T-helper 2 cell treated with Interferon-gamma antibody and Interleukin-4, amounts not matched to agents 5 μg/mL and 100 μg/mL, for 36 hours (primary cell): Measurements from ENCODE around the gene KRTAP2-3.

Experiments used
- DNase-seq: peaks from one replicate; pipeline ENCODE4 v3.0.0; 2021; ENCODE audit warnings: low spot score
- H3K27ac Mint-ChIP-seq: one replicate; pipeline ENCODE4 v1.8.0; 2021; ENCODE audit warnings: mild to moderate bottlenecking, mixed read lengths
- H3K27me3 Mint-ChIP-seq: one replicate; pipeline ENCODE4 v1.8.0; 2021; ENCODE audit warnings: low read depth, mixed read lengths
- H3K36me3 Mint-ChIP-seq: one replicate; pipeline ENCODE4 v1.8.0; 2021; ENCODE audit warnings: low read depth, mixed read lengths
- H3K4me1 Mint-ChIP-seq: one replicate; pipeline ENCODE4 v1.8.0; 2021; ENCODE audit warnings: low read depth, mixed read lengths
- H3K4me3 Mint-ChIP-seq: one replicate; pipeline ENCODE4 v1.8.0; 2022; ENCODE audit warnings: mild to moderate bottlenecking, moderate library complexity, mixed read lengths
- H3K9me3 Mint-ChIP-seq: one replicate; pipeline ENCODE4 v1.8.0; 2021; ENCODE audit warnings: mixed read lengths

KRTAP2-3 gene

GRCh38 chr17:41009936-41010335 is 50.0 kb downstream of the KRTAP2-3 start:
- no peak overlapping the region for H3K27ac Mint-ChIP-seq
- no peaks in the 10 kb centered on the region for H3K9me3 Mint-ChIP-seq
- no peak overlapping the region for H3K4me3 Mint-ChIP-seq
- H3K36me3 Mint-ChIP-seq, result no peaks in the 10 kb centered on the region
- no peak for DNase-seq
- H3K27me3 Mint-ChIP-seq, result peaks cover 11% of the 10 kb centered on the region
- no peaks in the 10 kb centered on the region for H3K4me1 Mint-ChIP-seq

GRCh38 chr17:41009301-41009760 is 50.6 kb downstream of the KRTAP2-3 start:
- H3K4me1 Mint-ChIP-seq, result no peaks in the 10 kb centered on the region
- H3K36me3 Mint-ChIP-seq, result no peaks in the 10 kb centered on the region
- no peak overlapping the region for H3K4me3 Mint-ChIP-seq
- H3K9me3 Mint-ChIP-seq, result no peaks in the 10 kb centered on the region
- no peak overlapping the region for H3K27ac Mint-ChIP-seq
- H3K27me3 Mint-ChIP-seq, result peaks cover 11% of the 10 kb centered on the region
- DNase-seq, result no peak
